GM12878 (cell line): Measurements from ENCODE around the gene VSTM5. TPM values are rescaled to one million over a fixed set of nuclear protein-coding genes. Genes with fewer than 3 reads are reported as not detected.
"Not testable (repeated sequence)": the region's sequence is repeated elsewhere in the genome, so short reads cannot be mapped to it uniquely, and the experiment has no call there.

Experiments
- ATAC-seq: fragments of 200-7000 bp; cut with Tn5 transposase; 3 replicates; pipeline ENCODE4 v1.9.1; 2020; ENCODE audit warnings: mild to moderate bottlenecking, moderate library complexity
- BruUV-seq: library from RNA; stranded (reverse); fragments of 400-500 nt; replicated peaks from 2 replicates; lab custom pipeline; 2021; lab: Mats Ljungman, UMichigan
- CTCF ChIA-PET: fragments of 300-600 bp; sonication (Branson Sonifier 250); formaldehyde crosslinking; extraction: SDS; loops from one replicate; lab custom pipeline; 2021; ENCODE audit warnings: inconsistent platforms; lab: Yijun Ruan, JAX
- POLR2A ChIA-PET: fragments of 350-600 bp; formaldehyde crosslinking; extraction: SDS; loops from one replicate; lab custom pipeline; 2021; ENCODE audit warnings: inconsistent platforms; lab: Charles Lee
- RAD21 ChIA-PET: fragments of 300-600 bp; sonication (Branson Sonifier 250); formaldehyde crosslinking; loops from one replicate; lab custom pipeline; 2023; ENCODE audit warnings: antibody characterized with exemption; ENCODE audit not compliant: unreplicated experiment; lab: Charles Lee
- SMC1A ChIA-PET: fragments of 300-600 bp; sonication (Branson Sonifier 250); formaldehyde crosslinking; loops from one replicate; lab custom pipeline; 2023; ENCODE audit not compliant: unreplicated experiment, uncharacterized antibody; lab: Charles Lee
- DNase-seq: peaks from one replicate; pipeline ENCODE4 v3.0.0-alpha.2; 2011; ENCODE audit warnings: low read depth, low spot score
- FAIRE-seq: peaks from 3 replicates; lab custom pipeline; 2011; peaks lifted over from hg19 to GRCh38; lab: Jason Lieb, UNC
- H2AFZ ChIP-seq: 2 replicates; pipeline ENCODE4 v1.6.0; 2011; ENCODE audit warnings: low read depth, low read length, control low read depth; ENCODE audit not compliant: control insufficient read depth
- H3K27ac ChIP-seq: 2 replicates; pipeline ENCODE4 v1.5.1; 2011; ENCODE audit warnings: control low read depth; ENCODE audit not compliant: control insufficient read depth, insufficient read depth
- H3K27me3 ChIP-seq, 2 experiments: replicated peaks in 1 of 2; 2 replicates each; pipeline versions ENCODE4 v1.6.0 to v1.6.1; 2011; ENCODE audit warnings: low read length in 1 of 2; ENCODE audit not compliant: control insufficient read depth in 2 of 2, insufficient read depth in 2 of 2
- H3K36me3 ChIP-seq, 2 experiments: 2 replicates each; pipeline ENCODE4 v1.5.1; 2011; ENCODE audit warnings: low read length in 1 of 2; ENCODE audit not compliant: control insufficient read depth in 2 of 2, insufficient read depth in 2 of 2
- H3K4me1 ChIP-seq: 2 replicates; pipeline ENCODE4 v1.6.1; 2011; ENCODE audit warnings: mild to moderate bottlenecking, low read length, moderate library complexity, mixed read lengths; ENCODE audit not compliant: control insufficient read depth, insufficient read depth
- H3K4me2 ChIP-seq: 2 replicates; pipeline ENCODE4 v1.6.0; 2011; ENCODE audit warnings: control low read depth; ENCODE audit not compliant: control insufficient read depth, insufficient read depth
- H3K4me3 ChIP-seq: fragments of 200-600 bp; sonication (generic); 2 replicates; pipeline ENCODE4 v1.5.1; 2016
- H3K79me2 ChIP-seq: 2 replicates; pipeline ENCODE4 v1.6.0; 2011; ENCODE audit warnings: low read length; ENCODE audit not compliant: control insufficient read depth, insufficient read depth
- H3K9ac ChIP-seq: 2 replicates; pipeline ENCODE4 v1.8.0; 2011; ENCODE audit warnings: low read length, control low read depth, mixed read lengths; ENCODE audit not compliant: control insufficient read depth, insufficient read depth
- H3K9me3 ChIP-seq: replicated peaks from 3 replicates; pipeline ENCODE4 v1.5.1; 2011; ENCODE audit warnings: mild to moderate bottlenecking, low read length; ENCODE audit not compliant: control insufficient read depth, insufficient read depth
- H4K20me1 ChIP-seq: 2 replicates; pipeline ENCODE4 v1.6.0; 2011; ENCODE audit not compliant: control insufficient read depth, insufficient read depth
- BCLAF1 ChIP-seq: fragments of 450-650 bp; IDR thresholded peaks from 2 replicates; pipeline ENCODE4 v1.6.1; 2017; ENCODE audit warnings: antibody characterized with exemption, mild to moderate bottlenecking, moderate library complexity
- E2F4 ChIP-seq: IDR thresholded peaks from 2 replicates; pipeline ENCODE4 v1.6.1; 2012; ENCODE audit warnings: low read depth, low read length, improper control_type of control experiment
- EP300 ChIP-seq, 2 experiments: fragments of 150-350 bp in 1 of 2; IDR thresholded peaks; 2 replicates each; pipeline ENCODE4 v1.6.1; 2011 to 2012; ENCODE audit warnings: low read depth in 2 of 2, low read length in 2 of 2, borderline replicate concordance in 1 of 2, improper control_type of control experiment in 1 of 2, inconsistent platforms in 1 of 2; ENCODE audit not compliant: control insufficient read depth in 1 of 2
- ETV6 ChIP-seq, 2 experiments: fragments of 450-650 bp in 1 of 2; IDR thresholded peaks in 1 of 2; conservative IDR thresholded peaks in 1 of 2; 2 replicates each; pipeline ENCODE4 v1.6.1; 2014; ENCODE audit warnings: antibody characterized with exemption in 1 of 2, borderline replicate concordance in 1 of 2, low read depth in 1 of 2, mild to moderate bottlenecking in 1 of 2, moderate library complexity in 1 of 2
- EZH2 ChIP-seq: IDR thresholded peaks from 2 replicates; pipeline ENCODE4 v1.6.1; 2012; ENCODE audit warnings: low read depth, mild to moderate bottlenecking, control low read depth, inconsistent platforms, low read length, borderline replicate concordance; ENCODE audit not compliant: control insufficient read depth
- HCFC1 ChIP-seq: fragments of 150-350 bp; IDR thresholded peaks from 2 replicates; pipeline ENCODE4 v1.6.1; 2014; ENCODE audit warnings: low read length
- LARP7 ChIP-seq: fragments of 450-650 bp; IDR thresholded peaks from 2 replicates; pipeline ENCODE4 v1.6.1; 2017; ENCODE audit warnings: mild to moderate bottlenecking
- MYB ChIP-seq: fragments of 150-350 bp; IDR thresholded peaks from 2 replicates; pipeline ENCODE4 v1.6.1; 2014; ENCODE audit warnings: mild to moderate bottlenecking, low read depth, low read length, borderline replicate concordance
- POU2F2 ChIP-seq: IDR thresholded peaks from 3 replicates; pipeline ENCODE4 v1.6.1; 2011; ENCODE audit warnings: low read depth, mild to moderate bottlenecking, low read length, borderline replicate concordance
- RCOR1 ChIP-seq: conservative IDR thresholded peaks from 2 replicates; pipeline ENCODE4 v1.6.1; 2012; ENCODE audit warnings: low read depth, low read length, improper control_type of control experiment
- YBX1 ChIP-seq: fragments of 450-650 bp; IDR thresholded peaks from 2 replicates; pipeline ENCODE4 v1.6.1; 2016; ENCODE audit warnings: antibody characterized with exemption
- WGBS: methylation state at CpG from one replicate; pipeline ENCODE4 v1.1.6; 2016; ENCODE audit warnings: low lambda C conversion rate; ENCODE audit not compliant: insufficient replicate concordance, insufficient coverage; ENCODE audit errors: missing lambda C conversion rate; 5-methylcytosine and 5-hydroxymethylcytosine counted together
- in situ Hi-C: fragments of 300-500 bp; cut with MboI; formaldehyde crosslinking; loops from 9 replicates; pipeline ENCODE4 v1.14.3; 2018; ENCODE audit warnings: mixed read lengths
- intact Hi-C: fragments of 100-400 bp; cut with micrococcal nuclease; formaldehyde crosslinking; loops from one replicate; pipeline ENCODE4 v1.14.2; 2022; ENCODE audit not compliant: unreplicated experiment
- polyA plus RNA-seq, 11 experiments: library from polyadenylated mRNA; depleted of rRNA in 4 of 11; unstranded in 6 of 11; stranded (reverse) in 5 of 11; fragments of >200 nt; fragmentation: Nextera tagmentation in 4 of 11; fragmentation: Illumina TruSeq in 1 of 11; extraction: Ambion mirVana in 4 of 11; extraction: Trizol in 1 of 11; gene quantifications; 1 replicate in 1 of 11; 2 replicates in 10 of 11; pipeline versions ENCODE4 v1.2.1 to v1.2.3, GENCODE V29; 2011 to 2016; ENCODE audit warnings: inconsistent platforms in 2 of 11, missing spikeins in 2 of 11, low read depth in 1 of 11
- total RNA-seq, 4 experiments: library from RNA; depleted of rRNA in 3 of 4; stranded (reverse); fragments of >200 nt in 3 of 4; fragmentation: Illumina TruSeq in 1 of 4; extraction: Trizol in 1 of 4; gene quantifications; 2 replicates each; pipeline versions ENCODE4 v1.2.1 to v1.2.3, GENCODE V29; 2013 to 2021

VSTM5 gene
- total and polyA plus RNA-seq, 10 of the 15 experiments (the other 5 are each of a cell fraction or from before 2014, with no cell fraction given), result not detected

GRCh38 chr11:93775289-93775688 lies 75.1 kb downstream of the VSTM5 start (continued):
- TF ChIP-seq E2F4, result no peak

- H3K27ac ChIP-seq, DNase-seq, BruUV-seq, H3K4me3 ChIP-seq, in situ Hi-C loops, H4K20me1 ChIP-seq, H3K36me3 ChIP-seq, H3K79me2 ChIP-seq, H3K27me3 ChIP-seq, H3K9me3 ChIP-seq, H2AFZ ChIP-seq, RAD21 ChIA-PET, H3K9ac ChIP-seq, FAIRE-seq, intact Hi-C loops, ATAC-seq, CTCF ChIA-PET, H3K4me2 ChIP-seq, SMC1A ChIA-PET, H3K4me1 ChIP-seq: not testable (repeated sequence)
- POLR2A ChIA-PET, result interaction anchor here (0.7 kb wide), 1 partner anchor 9 kb away, joined by 3 read pairs; the partner anchor contains the start of gene MED17
- WGBS, result 97% methylated on average over 3 of the region's 3 CpGs
These were observed 75.9 kb downstream of the VSTM5 start for GRCh38 chr11:93774560-93774959.

- ChIA-PET RAD21 (no interaction called here), CTCF (no interaction called here), POLR2A (interaction anchor here (0.5 kb wide), 1 partner anchor 22 kb away, joined by 3 read pairs; no protein-coding TSS in a partner anchor), SMC1A (no interaction called here)
- ATAC-seq (no peak), FAIRE-seq (no peak), DNase-seq (no peak)
- no peak overlapping the region for H3K9ac ChIP-seq
- no peaks in the 10 kb centered on the region for H3K36me3 ChIP-seq
- H2AFZ ChIP-seq, result no peak overlapping the region
- H3K9me3 ChIP-seq, result peaks cover 3% of the 10 kb centered on the region; the same call in 2 of the 3 replicates
- no peak overlapping the region for H3K27ac ChIP-seq
- H4K20me1 ChIP-seq, result no peaks in the 10 kb centered on the region
- no peaks in the 10 kb centered on the region for H3K79me2 ChIP-seq
- intact Hi-C loops (no loop called here), in situ Hi-C loops (no loop called here)
- 68% methylated on average over 10 of the region's 10 CpGs for WGBS
- no peaks in the 10 kb centered on the region for H3K4me1 ChIP-seq
- H3K27me3 ChIP-seq, result no peaks in the 10 kb centered on the region
- no peak overlapping the region for H3K4me2 ChIP-seq
- no TSS peak for BruUV-seq
- H3K4me3 ChIP-seq, result no peak overlapping the region
- no peak for TF ChIP-seq BCLAF1
- no peak for TF ChIP-seq HCFC1
- TF ChIP-seq POU2F2, result no peak
- no peak for TF ChIP-seq LARP7
- no peak for TF ChIP-seq EP300 (IDR thresholded peaks at IDR 0.05; ENCODE audit: borderline replicate concordance in 1 of 2, control insufficient read depth in 1 of 2, low read depth in 2 of 2, low read length in 2 of 2)
- TF ChIP-seq MYB, result no peak
- no peak for TF ChIP-seq ETV6 (conservative IDR thresholded peaks at IDR 0.05 in 1 of 2, IDR thresholded peaks at IDR 0.05 in 1 of 2; ENCODE audit: borderline replicate concordance in 1 of 2, low read depth in 1 of 2)
- TF ChIP-seq YBX1, result no peak
- TF ChIP-seq RCOR1, result no peak
- TF ChIP-seq EZH2, result no peak
These were observed 76.7 kb downstream of the VSTM5 start for GRCh38 chr11:93773601-93774200.
